GM08714 (cell line): Measurements from ENCODE around the gene GPX7.
A peak's percentile ranks its signal among the peaks of the same experiment; 100 is the strongest.

ENCODE experiments used
- H3K4me3 ChIP-seq: fragments of 200-500 bp; sonication (Bioruptor generic); 2 replicates; pipeline ENCODE4 v1.5.1; 2014; ENCODE audit warnings: mild to moderate bottlenecking, low read length, inconsistent platforms
- ZNF274 ChIP-seq: IDR thresholded peaks from 2 replicates; pipeline ENCODE4 v1.6.1; 2012; ENCODE audit warnings: mild to moderate bottlenecking, low read depth, low read length

The GPX7 gene

DNA sequence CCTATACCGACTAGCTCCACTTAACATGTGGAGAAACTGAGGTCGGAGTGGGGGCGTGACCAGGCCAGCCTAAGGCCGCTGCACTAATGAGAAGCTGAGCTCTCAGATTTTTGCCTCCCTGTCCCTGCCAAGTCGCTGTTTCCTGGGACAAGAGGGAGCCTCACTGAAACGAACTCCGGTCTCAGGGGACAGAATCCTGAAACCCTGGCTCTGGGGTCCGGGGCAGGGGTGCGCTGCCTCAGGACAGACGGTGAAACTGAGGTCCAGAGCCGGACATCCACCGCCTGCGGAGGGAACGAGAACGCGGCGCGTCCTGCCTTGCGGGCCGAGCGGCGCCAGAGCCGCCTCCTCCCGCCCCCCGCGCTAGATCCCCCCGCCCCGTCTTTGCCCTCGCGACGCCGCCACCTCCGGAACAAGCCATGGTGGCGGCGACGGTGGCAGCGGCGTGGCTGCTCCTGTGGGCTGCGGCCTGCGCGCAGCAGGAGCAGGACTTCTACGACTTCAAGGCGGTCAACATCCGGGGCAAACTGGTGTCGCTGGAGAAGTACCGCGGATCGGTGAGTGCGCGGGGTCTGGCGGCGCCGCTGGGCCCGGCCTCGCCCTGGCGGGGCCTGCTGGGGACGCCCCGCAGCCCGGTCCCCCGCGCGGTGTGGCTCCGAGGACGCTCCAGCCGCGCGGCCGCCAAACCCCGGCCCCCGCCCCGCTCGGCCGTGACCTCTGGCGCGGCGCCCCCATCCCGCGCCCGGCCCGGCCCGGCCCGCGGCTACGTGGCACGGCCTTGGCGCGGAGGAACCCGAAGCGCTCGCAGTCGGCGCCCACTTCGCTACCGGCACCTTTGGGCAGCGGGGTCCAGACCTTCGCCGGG is at the start of gene GPX7:
Gene GPX7 (plus strand): TSS at position 381 of the 865 bp plus-strand sequence. CDS start 39 bp downstream, at position 420.
- peak within 1 kb of the TSS; percentile 47; the same call in 1 of the 2 replicates for H3K4me3 ChIP-seq

DNA sequence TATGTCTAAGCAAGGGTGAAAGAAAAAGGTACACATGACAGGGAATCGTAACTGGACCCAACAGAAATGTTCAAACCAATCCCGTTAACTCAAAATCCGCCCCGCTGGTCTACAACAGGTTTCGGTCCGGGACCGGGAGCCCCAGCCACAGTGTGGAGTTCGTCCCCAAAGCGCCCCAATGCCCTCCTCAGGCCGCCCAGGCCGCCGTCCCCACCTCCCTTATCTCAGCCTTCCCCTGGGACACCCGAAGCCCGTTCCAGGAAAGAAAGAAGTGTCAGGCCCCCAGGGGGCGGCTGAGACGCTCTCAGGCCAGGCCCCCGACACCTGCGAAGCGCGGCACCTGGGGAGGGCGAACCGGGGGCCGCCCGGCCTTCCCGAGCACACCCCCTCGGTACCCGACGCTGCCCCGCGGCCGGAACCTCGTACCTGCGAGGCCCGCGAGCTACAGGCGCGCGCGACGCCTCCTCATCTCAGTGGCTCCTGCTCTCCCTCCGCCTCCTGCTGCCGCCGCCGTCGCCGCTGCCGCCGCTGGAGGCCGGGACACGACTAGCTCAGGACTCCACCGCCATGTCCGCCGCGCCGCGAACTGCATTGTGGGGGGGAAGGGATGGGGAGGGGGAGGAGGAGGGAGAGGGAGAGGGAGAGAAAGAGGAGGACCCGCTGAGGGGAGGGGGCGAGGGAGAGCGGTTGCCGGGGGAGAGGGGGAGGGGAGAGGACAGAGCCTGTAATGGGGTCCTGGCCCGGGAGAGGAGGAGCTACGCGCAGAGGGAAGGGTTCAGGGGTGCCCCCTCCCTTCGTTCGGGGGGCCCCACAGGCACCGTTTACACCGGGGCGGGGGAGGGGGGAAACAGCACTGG is 49.4 kb upstream of the GPX7 start, which contains the start of gene TUT4:
Gene TUT4 (minus strand): TSS at position 588 of the 857 bp plus-strand sequence. CDS start 26,812 bp downstream, outside the sequence.
- no peak for TF ChIP-seq ZNF274
- H3K4me3 ChIP-seq = peak within 1 kb of the TSS; percentile 86

More for the DNA sequence above, at the start of gene GPX7:
- TF ChIP-seq ZNF274 = no peak

DNA sequence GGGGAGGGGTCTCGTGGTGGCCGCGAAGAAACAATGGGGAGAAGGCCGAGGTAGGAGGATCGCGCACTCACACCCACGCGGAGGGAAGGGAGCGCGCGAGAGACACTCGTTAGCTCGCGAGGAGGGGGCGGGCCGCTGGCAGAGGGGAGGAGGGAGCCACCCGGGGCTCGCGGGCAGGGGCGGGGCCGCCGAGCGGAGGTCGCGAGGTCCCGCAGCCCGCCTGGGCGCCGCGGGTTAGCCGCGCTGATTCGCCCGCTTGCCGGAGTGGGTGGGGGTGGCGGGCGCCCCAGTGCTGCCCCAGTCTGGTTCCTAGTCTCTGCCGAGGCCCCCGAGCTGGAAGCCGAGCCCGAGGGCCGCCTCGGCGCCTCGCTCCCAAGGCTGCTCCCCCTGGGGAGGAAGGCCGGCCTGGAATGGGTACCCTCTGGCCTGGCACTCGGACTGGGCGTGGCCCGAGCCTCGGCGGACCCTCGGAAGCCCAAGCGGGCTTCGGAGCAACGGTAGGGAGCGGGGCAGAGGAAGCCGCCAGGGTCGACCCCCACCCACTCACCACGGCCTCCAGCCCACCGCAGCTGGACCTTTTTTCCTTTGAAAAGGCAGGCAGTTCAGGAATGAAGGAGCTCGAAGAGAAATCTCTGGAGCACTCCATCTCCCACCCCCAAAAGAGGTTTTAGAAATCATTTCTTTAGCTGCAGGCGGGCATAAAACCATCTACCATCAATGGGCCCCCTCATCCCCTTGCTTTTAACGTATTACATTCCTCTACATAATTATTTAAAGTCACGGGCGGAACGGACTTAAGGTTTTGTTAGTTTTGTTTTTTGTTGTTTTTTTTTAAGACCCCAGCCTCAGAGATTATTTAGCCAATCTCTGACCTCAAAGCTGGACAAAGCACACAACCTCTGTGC is 48.6 kb upstream of the GPX7 start:
- no peak for TF ChIP-seq ZNF274
- peak overlapping the region; percentile 86 for H3K4me3 ChIP-seq

DNA sequence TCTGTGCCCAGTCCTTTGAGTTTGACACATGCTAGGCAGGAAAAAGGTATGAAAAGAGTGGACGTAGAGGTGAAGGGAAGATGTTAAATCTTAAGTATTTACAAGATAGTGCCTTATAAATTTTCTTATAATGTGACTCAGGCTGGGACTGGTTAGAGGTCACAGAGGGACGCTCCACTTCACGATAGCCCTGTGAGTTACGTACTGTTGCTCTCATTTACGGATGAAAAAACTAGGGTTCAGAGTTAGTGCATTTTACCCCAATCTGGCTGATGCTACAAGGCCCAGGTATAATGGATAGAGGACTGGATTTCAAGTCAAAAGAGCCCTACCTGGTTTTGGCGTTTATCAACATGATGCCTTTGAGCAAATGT is 47.9 kb upstream of the GPX7 start:
- H3K4me3 ChIP-seq = peak overlapping the region; percentile 86; the same call in 1 of the 2 replicates
- TF ChIP-seq ZNF274 = no peak

DNA sequence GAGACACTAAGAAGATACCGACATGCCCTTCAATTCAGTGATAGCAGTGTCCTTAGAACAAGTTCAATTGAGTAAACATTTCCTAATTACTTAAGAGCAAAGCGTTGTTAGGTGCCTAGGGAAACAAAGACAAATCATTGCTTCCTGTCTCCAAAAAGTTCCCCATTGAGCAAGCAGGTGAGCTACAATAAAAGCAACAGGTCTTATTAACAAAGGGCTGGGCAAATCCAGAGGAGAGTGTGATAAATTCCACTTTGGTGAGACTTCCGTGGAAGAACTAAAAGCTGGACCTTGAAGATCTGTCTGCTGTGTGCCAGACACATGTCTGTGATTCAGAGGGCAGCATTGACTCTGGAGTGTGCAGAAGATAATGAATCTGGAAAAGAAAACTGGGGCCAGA is 47.4 kb upstream of the GPX7 start:
- no peak overlapping the region for H3K4me3 ChIP-seq
- no peak for TF ChIP-seq ZNF274

DNA sequence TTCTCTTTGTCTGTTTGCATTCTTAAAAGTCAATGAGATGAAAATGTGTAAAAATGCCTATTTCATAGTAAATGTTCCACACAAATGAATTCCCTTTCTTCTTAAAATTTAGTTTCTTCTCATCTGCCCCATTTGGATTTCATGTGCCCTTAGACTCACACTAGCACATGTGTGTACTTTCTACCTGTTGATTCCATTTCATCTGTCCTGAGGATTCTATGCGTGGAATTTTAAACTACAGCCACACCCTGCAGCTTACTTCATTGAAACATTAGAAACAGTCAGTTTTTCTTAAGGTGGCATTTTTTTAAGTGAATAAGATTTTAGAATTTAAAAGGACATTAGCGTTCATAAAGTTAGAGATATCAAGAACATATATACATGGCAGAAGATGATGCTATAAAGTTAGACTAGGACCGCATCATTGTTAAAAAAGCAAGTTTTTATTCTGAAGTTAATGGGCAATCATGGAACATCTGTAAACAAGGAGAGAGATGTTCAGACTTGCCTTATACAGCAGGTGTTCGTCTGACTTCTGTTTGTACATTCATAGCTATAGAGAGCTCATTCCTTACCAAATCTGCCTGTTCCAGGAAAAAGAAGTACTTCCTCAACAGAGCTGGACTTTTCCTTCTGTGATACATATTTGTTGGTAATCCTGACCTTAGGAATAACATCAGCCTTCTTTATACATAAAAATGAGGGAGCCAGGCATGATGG is 45.4 kb upstream of the GPX7 start:
- TF ChIP-seq ZNF274 = no peak

DNA sequence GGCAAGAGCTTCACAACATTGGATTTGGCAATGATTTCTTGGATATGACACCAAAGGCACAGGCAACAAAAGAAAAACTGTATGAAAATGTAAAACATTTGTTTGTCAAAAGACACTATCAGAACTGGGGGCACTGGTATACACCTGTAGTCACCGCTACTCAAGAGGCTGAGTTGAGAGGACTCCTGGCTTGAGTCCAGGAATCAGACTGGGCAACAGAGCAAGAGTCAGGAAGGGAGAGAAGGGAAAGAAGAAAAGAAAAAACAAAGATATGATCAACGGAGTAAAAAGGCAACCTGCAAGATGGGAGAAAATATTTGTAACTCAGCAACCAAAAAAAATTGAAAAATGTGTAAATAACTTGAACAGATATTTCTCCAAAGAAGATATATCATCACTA is 43.2 kb upstream of the GPX7 start:
- H3K4me3 ChIP-seq = no peak overlapping the region
- no peak for TF ChIP-seq ZNF274

More for the DNA sequence above, 45.4 kb upstream of the GPX7 start:
- H3K4me3 ChIP-seq = no peak overlapping the region

DNA sequence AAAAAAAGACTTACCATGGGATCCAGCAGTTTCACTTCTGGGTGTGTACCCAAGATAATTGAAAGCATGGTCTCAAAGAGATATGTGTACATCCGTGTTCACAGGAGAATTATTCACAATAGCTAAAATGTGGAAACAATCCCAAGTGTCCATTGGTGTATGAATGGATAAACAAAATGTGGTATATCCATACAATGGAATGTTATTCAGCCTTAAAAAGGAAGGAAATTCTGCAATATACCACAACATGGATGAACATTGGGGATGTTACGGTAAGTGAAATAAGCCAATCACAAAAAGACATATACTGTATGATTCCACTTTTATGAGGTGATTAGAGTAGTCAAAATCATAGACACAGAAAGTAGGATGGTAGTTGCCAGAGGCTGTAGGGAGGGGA is 42.3 kb upstream of the GPX7 start:
- no peak overlapping the region for H3K4me3 ChIP-seq
- TF ChIP-seq ZNF274 = no peak

DNA sequence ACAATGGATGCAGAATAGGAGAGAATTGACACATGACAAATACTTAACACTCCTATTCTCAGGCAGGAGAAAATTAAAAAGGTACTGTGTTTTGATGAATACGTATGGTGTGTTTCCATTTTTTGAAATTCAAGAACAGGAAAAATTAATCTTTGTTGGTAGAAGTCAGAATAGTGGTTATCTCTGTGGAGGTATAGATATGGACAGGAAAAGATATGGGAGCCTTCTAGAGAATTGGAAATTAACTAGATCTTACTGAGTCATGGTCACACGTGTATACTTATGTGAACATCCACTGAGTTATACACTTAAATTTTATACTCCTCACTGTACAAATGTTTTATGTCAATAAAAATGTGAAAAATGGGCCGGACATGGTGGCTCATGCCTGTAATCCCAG is 39.4 kb upstream of the GPX7 start:
- no peak overlapping the region for H3K4me3 ChIP-seq
- TF ChIP-seq ZNF274 = no peak

DNA sequence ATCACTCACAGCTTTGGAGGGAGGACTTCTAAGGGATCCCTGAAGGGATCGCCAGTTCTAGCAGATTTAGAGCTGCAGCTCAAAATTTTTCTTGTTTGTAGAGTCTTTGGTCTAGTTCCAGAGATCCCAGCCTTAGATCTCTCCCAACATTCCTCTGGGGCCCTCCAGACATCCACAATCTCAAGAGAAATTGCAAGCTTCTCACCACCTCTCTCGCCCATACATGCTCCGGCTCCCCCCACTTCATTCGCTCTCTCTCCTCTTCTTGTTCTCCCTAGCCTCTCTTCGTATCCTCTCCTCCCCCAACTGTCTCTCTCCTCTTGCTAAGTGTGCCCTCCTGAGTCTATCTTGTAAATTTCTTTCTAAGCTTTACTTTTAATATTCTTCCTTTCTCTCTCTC is 34.2 kb upstream of the GPX7 start:
- no peak for TF ChIP-seq ZNF274

DNA sequence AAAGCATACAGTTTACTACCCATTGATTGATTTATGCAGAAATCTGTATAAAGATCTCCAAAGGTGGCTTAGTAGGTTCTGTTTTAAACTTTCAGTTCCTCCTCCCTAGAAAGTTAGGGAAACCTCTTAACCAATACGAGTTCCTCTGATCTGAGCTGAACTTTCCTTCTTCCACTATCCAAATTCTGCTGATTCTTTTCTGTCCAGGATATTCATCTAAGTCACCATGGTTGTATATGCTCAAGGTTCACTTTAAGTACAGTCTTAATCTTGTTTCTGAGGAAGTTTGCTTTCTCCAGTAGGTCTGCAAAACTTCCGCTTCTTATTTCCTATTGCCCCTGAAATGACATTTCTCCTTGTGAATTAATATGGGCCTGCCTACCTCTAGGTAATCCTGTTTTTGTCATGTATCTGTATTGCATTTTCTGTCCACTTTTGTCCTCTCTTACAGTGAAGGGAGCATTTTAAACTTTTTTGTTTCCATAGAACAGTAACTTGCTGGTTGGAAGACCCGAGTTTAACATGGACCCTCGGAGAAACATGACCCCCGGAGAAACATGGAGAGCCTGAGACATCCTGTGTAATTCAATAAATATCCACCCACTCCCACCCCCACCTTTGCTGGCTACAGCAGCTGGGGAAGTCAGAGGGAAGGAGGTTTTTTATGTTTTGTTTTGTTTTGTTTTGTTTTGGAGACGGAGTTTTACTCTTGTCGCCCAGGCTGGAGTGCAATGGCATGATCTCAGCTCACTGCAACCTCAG is 32.5 kb upstream of the GPX7 start:
- no peak for TF ChIP-seq ZNF274
- H3K4me3 ChIP-seq = no peak overlapping the region

More for the DNA sequence above, 34.2 kb upstream of the GPX7 start:
- no peak overlapping the region for H3K4me3 ChIP-seq

DNA sequence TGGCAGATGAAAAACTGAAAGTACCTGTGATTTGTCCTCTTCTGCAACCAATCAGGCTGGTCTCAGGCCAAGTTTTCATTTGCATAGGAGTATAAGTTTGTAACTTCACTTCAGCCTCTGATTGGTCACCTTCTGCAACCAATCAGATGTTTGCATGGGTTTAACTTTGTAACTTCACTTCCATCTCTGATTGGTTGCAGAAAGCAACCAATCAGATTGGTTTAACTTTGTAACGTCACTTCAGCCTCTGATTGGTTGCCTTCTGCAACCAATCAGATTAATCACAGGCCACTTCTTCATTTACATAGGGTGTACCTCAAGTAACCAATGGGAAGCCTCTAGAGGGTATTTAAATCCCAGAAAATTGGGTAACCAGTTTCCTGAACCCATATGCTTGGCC is 30.4 kb upstream of the GPX7 start:
- H3K4me3 ChIP-seq = no peak overlapping the region
- no peak for TF ChIP-seq ZNF274
